Skin epidermis (tissue), 12 donors: ENCODE measurements around the gene UPF1.
"Not testable (repeated sequence)": the region's sequence is repeated elsewhere in the genome, so short reads cannot be mapped to it uniquely, and the experiment has no call there.

Source experiments
- H3K27ac ChIP-seq, 21 experiments: fragments of 200-600 bp; sonication (generic) in 11 of 21; one replicate each; pipeline ENCODE4 v1.5.0; 2020; ENCODE audit warnings: mild to moderate bottlenecking in 3 of 21, inconsistent platforms in 2 of 21, moderate library complexity in 2 of 21
- H3K4me3 ChIP-seq, 7 experiments: fragments of 200-600 bp; sonication (generic) in 2 of 7; one replicate each; pipeline ENCODE4 v1.5.0; 2020; ENCODE audit warnings: inconsistent platforms in 2 of 7, mild to moderate bottlenecking in 2 of 7, moderate library complexity in 1 of 7

UPF1 gene

DNA sequence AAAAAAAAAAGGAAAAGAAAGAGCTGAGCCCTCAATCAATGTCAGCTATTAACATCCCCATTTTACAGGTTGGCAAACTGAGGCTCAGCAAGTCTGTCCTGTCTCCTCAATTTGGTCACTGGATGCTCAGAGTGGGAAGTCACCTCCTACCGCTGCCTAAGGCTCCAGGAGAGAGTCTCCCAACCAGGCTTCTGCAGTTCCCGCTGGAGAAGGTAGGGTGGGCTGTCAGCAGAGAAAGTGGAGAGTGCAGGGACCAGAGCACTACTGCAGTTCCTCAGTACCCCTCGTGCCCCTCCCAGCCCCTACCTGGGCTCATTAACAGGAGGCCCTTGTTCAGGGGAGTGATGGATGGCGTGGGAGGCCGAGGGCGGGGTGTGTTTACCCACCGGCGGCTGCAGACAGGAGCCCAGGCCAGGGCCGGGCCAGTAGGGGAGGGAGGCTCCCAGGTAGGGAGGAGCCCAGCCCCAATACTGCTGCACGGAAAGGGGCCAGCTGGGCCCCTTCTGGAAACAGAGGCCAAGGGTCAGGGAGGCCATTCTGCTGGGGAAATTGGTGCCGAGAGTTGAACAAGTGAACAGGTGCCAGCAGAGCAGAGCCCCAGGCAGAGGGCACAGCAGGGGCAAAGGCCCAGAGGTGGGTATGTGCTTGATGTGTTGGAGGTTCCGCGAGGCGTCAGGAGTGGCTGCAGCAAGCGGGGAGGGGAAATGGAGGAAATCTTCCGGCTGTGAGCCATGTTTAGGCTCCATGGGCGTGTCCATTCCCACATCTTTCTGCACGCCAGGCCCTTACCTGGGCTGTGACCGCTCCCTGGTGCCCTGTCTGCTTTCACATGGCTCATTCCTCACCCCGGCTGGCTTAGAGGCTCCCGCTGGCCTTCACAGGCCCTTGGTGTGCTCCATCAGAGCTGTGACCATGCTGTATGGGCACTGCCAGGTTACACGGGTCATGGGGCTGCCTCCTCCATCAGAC, 33.1 kb upstream of the UPF1 start:
- Histone ChIP-seq H3K4me3 (no peak overlapping the region), H3K27ac (no peak overlapping the region)

DNA sequence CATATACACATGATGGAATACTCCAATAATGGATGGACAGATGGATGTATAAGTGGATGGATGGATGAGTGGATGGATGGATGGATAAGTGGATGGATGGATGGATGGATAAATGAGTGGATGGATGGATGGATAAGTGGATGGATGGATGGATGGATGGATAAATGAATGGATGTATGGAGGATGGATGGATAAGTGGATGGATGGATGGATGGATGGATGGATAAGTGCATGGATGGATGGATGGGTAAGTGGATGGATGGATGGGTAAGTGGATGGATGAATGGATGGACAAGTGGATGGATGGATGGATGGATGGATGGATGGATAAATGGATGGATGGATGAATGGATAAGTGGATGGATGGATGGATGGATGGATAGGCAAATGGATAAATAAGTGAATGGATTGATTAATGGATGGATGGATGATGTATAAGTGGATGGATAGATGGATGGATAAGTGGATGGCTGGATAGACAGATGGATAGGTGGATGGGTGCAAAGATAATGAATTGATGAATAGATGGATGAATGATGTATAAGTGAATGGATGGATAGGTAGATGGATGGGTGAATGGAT, 32.3 kb upstream of the UPF1 start:
- Histone ChIP-seq H3K4me3 (no peak overlapping the region), H3K27ac (no peak overlapping the region)

DNA sequence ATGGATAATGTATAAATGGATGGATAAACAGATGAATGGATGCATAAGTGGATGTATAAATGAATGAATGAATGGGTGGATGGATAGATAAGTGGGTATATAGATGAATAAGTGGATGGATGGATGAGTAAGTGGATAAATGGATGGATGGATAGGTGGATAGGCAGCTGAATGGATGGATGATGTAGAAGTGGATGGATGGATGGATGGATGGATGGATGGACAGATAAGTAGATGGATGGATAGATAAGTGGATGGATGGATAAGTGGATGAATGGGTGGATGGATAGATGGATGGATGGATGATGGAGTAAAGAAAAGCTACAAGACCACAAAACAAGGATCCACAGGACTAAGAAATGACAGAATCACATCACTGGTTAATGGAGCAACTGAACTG, 31.7 kb upstream of the UPF1 start:
- Histone ChIP-seq H3K4me3 (no peak overlapping the region), H3K27ac (no peak overlapping the region)

DNA sequence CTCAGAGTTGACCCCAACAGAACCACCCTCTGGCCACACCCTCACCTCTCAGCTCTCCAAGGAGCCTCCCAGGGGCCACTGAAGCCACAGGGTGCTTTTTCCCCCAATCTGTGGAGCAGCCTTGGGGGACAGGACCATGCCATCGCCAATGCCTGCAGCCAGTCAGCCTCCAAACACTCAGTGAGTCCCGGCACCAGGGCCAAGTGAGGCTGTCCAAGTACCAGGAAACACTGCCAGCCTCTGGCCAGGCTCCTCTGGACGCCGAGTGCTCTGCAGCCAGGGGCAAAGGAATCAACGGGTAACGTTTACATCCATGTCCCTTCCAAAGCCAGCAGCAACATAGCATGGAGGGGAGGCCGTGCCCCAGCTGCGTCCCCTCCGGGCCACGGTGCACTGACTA, 31.1 kb upstream of the UPF1 start:
- no peak overlapping the region for H3K27ac ChIP-seq
- H3K4me3 ChIP-seq: no peak overlapping the region

DNA sequence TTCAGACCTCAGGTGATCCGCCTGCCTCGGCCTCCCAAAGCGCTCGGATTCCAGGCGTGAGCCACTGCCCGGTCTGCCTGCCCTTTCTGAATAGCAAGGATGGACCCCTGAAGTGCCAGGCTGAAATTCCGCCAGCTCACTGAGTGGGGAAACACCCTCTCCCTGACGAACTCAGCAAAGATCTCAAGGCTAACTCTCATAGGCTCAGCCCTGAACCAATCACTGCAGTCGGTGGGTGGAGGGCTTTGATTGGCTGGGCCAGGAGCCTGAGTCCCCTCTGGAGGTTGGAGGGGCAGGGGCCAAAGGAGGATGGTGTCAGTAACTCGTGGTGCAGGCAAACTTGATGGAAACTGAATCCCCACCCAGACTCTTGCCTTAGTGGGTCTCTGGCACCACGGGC, 29.4 kb upstream of the UPF1 start:
- Histone ChIP-seq H3K4me3 (no peak overlapping the region), H3K27ac (no peak overlapping the region)

DNA sequence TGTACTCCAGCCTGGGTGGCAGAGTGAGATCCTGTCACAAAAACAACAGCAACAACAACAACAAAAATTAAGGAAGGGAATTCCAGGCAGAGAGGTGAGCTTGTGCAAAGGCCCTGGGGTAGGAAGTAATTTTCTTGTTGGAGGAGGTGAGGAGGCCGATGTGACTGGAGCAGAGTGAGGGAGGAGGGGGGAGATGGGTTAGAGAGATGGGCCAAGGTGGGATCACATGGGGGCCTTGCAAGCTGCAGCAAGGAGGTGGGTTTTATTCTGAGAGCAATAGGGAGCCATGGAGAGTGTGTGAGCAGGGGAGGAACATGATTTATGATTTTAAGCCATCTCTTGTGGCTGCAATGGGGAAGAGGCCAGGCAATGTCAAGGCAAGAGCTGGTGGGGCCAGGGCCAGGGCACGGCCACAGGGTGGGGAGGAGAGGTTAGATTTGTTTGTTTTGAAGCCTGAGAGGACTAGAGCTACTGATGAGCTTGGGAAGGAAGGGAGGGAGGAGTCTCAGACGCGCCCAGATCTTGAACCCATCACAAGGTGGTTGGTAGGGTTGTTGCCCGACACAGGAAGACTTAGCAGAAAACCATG, 28.1 kb upstream of the UPF1 start:
- no peak overlapping the region for H3K4me3 ChIP-seq

DNA sequence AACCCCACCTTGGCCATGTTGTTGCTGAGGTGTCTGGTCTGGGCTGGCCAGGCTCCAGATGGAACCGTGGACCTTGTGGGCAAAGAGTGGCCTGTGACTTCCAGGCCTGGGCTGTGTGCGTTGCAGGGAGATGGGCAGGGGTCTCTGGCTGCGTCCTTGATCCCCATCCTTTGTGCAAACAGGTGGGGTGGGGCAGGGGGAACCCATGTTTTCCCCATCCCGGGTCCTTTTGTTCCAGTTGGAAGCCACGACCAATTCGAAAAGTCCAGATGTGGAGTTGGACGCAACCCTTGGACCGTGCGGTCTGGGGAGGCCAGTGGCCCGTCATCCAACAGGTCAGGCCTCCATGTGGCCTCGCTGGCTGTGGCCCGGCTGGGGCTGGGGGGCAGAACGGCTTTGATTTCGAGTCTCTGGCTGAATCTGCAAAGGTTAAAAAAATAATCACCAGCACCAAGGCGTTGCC, 27.6 kb upstream of the UPF1 start:
- no peak overlapping the region for H3K27ac ChIP-seq

More for the DNA sequence above, 28.1 kb upstream of the UPF1 start:
- H3K27ac ChIP-seq: no peak overlapping the region

DNA sequence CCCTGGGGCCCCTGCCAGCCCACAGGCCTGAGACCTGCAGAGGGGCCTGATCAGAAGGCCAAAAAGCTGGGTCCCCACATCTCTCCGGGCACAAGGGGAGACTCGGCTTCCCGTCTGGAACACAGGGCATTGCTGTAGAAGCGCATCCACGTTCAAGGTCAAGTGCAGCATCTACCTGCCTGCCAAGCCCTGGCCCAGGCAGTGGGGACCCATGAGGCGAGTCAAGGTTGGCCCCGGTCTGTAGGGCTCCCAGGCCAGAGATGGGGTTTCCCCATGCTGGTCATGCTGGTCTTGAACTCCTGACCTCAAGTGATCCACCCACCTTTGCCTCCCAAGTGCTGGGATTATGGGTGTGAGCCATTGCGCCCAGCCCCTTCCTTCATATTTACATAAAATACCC, 27.1 kb upstream of the UPF1 start:
- H3K4me3 ChIP-seq: no peak overlapping the region

More for the DNA sequence above, 27.6 kb upstream of the UPF1 start:
- no peak overlapping the region for H3K4me3 ChIP-seq

DNA sequence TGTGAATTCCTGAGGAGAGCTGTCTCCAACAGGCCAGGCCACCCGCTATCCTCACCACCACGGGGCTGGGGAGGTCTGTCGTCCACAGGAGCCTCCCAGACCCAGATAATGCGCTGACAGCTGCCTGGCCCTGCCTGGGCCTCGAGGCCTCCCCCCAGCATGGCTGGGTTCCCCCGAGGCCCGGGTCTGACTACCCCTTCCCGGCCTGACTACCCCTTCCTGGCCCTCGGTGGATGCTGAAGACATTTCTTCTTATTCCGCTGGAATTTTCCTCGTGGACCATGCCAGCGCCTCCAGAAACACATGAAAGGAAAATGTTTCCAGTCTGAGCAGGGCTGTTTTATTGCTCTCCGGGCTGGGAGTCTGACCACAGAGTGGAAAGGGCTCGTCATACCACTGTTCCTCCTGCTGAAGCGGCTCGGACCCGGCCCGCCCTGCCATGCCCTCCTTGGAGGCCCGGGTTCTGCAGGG, 23.9 kb upstream of the UPF1 start:
- H3K4me3 ChIP-seq: no peak overlapping the region
- H3K27ac ChIP-seq: peak overlapping the region in 6 of 21 experiments; percentile 43 to 72 (median 58)

More for the DNA sequence above, 27.1 kb upstream of the UPF1 start:
- no peak overlapping the region for H3K27ac ChIP-seq

DNA sequence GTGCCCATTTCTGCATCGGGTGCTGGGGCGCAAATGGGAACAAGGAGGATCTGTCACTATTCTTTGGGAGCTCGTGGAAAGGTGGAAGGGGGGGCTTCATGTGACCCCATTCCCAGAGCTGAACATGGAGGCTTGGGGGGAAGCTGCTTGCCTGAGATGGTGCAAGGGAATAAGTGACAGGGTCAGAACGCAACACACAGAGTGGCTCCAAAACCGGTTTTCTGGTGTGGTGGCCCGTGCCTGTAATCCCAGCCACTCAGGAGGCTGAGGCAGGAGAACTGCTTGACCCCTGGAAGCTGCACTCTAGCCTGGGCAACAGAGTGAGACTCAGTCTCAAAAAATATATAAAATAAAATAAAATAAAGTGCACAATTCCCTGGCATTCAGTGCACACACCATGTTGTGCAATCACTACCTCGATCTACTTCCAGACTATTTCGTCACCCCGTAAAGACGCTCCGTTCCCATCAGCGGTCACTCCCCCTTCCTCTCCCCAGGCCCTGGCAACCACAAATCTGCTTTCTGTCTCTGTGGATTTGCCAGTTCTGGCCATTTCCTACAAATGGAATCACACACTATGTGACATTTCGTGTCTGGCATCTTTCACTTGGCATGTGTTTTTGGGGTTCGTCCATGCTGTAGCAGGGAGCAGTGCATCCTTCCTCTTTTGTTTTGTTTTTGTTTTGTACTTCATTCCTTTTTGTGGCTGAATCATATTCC, 22.4 kb upstream of the UPF1 start:
- no peak overlapping the region for H3K4me3 ChIP-seq

DNA sequence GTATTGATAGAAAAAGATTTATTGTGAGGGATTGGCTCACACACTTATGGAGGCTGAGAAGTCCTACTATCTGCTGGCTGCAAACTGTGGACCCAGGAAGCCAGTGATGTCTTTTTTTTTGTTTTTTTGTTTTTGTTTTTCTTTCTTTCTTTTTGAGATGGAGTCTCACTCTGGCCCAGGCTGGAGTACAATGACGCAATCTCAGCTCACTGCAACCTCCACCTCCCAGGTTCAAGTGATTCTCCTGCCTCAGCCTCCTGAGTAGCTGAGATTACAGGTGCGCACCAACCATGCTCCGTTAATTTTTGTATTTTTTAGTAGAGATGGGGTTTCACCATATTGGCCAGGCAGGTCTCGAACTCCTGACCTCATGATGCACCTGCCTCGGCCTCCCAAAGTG, 20.1 kb upstream of the UPF1 start:
- not testable (repeated sequence) for H3K4me3 ChIP-seq, H3K27ac ChIP-seq

More for the DNA sequence above, 22.4 kb upstream of the UPF1 start:
- peak overlapping the region in 6 of 21 experiments; percentile 14 to 75 (median 48) for H3K27ac ChIP-seq

DNA sequence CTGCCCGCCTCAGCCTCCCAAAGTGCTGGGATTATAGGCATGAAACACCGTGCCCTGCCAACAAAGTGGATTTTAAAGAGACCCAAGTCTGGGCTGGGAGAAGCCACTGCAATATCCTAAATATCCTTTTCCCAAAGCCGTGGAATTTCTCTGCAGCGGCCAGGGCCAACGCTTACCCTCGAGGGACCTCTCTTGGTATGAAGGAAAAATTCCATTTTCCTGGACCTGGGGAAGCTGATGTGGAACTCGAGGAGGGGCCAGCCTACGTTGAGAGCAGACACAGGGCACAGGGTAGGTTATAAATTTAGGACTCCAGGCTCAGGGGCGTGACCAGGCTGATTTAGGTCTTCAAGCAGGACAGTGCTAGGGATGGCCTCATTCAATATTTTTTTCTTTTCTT, 17.7 kb upstream of the UPF1 start:
- Histone ChIP-seq H3K4me3 (no peak overlapping the region), H3K27ac (peak overlapping the region in 1 of 21 experiments; percentile 21)

DNA sequence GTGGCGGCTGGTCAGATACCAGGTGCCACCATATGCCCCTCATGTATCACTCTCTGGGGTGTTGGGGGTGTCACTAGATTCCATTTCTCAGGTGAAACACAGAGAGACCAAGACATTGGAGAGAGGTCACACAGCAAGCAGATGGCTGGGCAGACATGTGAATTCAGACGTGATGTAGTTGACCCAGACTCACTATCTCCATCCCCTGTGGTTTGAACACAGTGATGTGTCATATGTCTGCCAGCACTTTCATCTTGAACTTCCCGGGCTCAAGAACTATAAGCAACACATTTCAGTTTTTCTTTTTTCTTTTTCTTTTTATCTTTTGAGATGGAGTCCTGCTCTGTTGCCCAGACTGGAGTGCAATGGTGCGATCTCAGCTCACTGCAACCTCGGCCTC, 16.1 kb upstream of the UPF1 start:
- H3K4me3 ChIP-seq: no peak overlapping the region

DNA sequence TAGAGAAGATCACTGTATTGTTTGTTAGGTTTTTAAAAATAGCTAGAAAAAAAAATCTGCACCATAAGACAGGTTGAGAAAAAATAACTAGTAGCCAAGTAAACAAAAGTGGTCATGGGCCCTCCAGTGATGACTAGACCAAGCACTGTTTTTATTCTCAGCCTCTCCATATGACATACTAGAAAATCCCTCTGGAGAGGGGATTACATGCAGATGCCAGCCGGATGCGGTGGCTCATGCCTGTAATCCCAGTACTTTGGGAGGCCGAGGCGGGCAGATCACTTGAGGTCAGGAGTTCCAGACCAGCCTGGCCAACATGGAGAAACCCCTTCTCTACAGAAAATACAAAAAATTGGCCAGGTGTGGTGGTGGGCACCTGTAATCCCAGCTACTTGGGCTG, 15.1 kb upstream of the UPF1 start:
- not testable (repeated sequence) for H3K27ac ChIP-seq, H3K4me3 ChIP-seq

More for the DNA sequence above, 16.1 kb upstream of the UPF1 start:
- H3K27ac ChIP-seq: no peak overlapping the region

DNA sequence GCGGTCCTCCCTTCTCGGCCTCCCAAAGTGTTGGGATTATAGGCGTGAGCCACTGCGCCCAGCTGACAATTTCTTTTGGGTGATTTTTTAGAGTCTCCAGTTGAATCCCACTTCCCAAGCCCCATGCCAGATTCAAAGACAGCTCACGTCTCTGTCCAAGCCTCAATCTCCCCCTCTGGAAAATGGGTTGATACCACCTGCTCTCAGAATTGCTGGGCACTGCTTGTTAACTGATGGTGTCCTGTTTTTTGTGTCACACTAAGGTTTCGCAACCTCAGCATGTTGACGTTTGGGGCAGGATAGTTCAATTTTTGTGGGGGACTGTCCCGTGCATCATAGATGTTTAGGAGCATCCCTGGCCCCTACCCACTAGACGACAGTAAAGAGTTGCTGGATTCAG, 14.2 kb upstream of the UPF1 start:
- Histone ChIP-seq H3K27ac (no peak overlapping the region), H3K4me3 (no peak overlapping the region)

DNA sequence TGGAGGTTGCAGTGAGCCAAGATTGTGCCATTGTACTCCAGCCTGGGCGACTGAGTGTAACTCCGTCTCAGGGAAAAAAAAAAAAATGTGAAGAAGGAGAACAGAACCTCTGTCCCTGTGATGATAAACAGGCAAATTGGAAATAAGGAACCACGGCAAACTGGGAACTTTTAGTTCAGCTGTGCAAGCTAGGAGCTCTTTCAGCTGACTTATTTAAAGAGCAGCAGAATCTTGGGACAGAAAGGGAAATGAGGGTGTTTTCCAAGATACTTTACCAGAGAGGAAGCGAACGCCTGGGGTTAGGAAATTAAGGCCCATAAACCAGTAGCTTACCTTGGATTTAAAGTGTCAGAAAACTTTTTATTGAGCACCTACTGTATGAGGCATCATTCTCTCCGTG, 3.0 kb upstream of the UPF1 start:
- no peak overlapping the region for H3K4me3 ChIP-seq
- H3K27ac ChIP-seq: no peak overlapping the region

DNA sequence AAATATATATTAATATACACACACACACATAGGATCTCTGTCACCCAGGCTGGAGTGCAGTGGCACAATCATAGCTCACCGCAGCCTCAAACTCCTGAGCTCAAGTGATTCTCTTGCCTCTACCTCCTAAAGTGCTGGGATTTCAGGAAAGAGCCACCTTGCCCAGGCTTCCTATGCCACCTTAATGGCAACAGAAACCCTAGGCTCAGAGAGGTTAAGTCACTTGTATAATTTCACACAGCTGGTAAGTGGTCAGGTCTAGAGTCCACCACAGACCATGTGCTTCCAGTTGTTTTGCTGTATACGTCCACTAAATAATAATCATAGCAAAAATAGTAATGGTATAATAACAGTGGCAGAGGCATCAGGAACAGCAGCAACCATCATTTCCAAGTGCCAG, 1.3 kb upstream of the UPF1 start:
- Histone ChIP-seq H3K27ac (no peak overlapping the region), H3K4me3 (no peak overlapping the region)

DNA sequence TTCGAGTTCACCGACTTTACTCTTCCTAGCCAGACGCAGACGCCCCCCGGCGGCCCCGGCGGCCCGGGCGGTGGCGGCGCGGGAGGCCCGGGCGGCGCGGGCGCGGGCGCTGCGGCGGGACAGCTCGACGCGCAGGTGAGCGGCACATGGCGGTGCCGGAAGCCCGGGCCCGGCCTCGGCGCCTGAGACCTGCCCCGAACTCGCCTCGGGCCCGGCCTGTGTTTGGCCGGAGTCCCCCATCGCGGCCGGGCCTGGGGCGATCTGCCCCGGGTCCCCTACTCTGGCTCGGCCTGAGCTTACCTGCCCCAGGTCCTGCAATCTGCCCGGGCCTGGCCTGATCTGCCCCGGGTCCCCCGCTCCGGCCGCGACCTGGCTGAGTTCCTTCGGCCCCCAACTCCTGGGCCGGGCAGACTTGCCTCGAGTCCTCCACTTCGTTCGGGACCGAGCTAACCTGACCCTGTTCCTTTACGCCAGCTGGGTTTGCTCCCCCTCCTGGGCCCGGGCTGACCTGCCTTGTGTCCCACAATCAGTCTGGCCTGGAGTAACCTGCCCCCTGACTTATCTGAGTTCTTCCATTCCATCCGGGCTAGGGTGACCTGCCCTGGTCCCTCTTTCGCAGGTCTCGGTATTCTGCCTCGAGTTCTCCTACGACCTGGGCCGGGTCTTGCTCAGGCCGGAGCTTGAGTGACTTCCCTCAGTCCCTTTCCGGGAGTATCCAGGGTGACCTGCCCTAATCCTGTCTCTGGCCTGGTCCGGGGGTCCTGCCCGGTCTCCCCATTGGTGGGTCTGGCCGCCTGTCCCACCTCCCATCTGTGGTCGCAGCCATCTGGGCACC, 764 bp downstream of the UPF1 start:
- H3K4me3 ChIP-seq: peak overlapping the region; percentile 77 to 93 (median 82)
- H3K27ac ChIP-seq: peak overlapping the region; percentile 85 to 98 (median 94)

DNA sequence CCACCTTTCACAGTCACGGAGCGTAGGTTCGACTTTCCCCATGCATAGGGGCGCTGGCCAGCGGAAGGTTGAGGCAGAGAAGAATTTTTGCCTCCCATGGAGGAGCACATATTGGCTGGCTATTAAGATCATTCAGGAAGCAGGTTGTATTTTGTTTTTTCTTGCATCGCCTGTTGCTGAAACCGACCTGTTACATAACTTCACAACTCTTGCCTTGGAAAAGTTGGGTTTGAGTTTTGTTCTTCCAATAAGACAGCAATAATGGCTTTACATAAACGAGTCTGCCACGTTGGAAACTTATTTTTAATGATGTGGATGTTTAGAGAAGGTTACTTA, 1.4 kb downstream of the UPF1 start:
- H3K27ac ChIP-seq: peak overlapping the region in 18 of 21 experiments; percentile 79 to 98 (median 95)

More for the DNA sequence above, 1.4 kb downstream of the UPF1 start:
- H3K4me3 ChIP-seq: peak overlapping the region; percentile 77 to 93 (median 82)
